Measurements from ENCODE around the gene MED27. TPM values are rescaled to one million over a fixed set of nuclear protein-coding genes. Genes with fewer than 3 reads are reported as not detected.

The MED27 gene
- total RNA-seq, 3 donors from 2014 or later = 14.4 to 20.3 (median 15.8) TPM

DNA sequence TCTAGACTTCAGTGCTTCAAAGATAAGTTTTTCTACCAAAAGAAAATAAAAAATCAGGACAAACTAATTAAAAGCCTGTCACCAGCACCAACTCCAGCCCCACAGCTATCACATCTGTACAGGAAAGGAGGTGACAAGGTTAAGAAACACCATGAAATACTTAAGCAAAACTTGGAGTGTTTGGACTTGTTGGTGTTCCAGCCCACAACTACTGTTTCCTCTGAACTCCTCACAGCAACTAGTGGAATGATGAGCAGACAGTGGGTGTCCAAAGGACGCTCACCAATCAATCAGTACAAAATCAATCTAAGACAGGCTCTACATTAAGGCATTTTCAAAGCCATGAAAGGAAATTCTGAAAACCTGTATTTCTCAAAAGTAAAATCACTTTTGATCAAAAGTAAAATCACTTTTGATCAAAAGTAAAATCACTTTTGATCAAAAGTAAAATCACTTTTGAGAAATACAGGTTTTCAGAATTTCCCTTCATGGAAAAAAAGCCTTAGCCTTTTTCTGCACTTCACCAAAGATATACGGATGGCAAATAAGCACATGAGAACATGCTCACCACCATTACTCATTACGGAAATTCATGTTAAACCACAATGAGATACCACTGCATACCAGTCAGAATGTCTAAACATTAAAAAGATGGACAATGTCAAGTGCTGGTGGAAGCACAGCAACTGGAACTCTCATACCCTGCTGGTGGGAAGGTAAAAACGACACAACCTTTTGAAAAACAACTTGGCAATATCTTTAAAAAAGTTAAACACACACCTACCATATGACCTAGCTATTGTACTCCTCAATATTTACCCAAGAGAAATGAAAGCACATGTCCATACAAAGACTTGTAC is 79.7 kb downstream of the MED27 start:
- no peak for DNase-seq (ENCODE audit: low spot score in 2 of 2)

DNA sequence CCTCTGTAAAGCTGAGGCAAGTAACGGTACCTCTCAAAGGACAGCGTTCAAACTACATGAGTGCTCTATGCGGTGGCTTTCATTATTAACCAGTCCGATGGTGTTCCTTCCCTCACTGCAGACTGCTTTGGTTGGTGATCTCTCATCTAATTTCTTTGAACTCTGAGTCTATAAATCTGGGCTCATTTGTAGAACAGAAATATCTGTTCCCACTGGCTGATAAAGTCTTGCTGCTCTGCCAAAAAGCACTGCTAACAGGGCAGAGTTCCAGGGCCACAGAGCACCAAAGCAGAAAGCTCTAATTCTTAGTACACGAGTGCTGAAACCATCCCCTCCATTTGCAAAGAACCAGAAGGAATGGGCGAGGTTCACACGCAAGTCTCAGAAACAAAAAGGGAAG is 81.9 kb downstream of the MED27 start:
- no peak overlapping the region for H3K4me3 ChIP-seq
- TF ChIP-seq POLR2A (IDR thresholded peaks at IDR 0.05) (no peak), POLR2AphosphoS5 (IDR thresholded peaks at IDR 0.05) (no peak)
- TF ChIP-seq, protein P1, sequence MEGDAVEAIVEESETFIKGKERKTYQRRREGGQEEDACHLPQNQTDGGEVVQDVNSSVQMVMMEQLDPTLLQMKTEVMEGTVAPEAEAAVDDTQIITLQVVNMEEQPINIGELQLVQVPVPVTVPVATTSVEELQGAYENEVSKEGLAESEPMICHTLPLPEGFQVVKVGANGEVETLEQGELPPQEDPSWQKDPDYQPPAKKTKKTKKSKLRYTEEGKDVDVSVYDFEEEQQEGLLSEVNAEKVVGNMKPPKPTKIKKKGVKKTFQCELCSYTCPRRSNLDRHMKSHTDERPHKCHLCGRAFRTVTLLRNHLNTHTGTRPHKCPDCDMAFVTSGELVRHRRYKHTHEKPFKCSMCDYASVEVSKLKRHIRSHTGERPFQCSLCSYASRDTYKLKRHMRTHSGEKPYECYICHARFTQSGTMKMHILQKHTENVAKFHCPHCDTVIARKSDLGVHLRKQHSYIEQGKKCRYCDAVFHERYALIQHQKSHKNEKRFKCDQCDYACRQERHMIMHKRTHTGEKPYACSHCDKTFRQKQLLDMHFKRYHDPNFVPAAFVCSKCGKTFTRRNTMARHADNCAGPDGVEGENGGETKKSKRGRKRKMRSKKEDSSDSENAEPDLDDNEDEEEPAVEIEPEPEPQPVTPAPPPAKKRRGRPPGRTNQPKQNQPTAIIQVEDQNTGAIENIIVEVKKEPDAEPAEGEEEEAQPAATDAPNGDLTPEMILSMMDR (IDR thresholded peaks at IDR 0.05) = no peak
- no peaks in the 10 kb centered on the region for H3K9me3 ChIP-seq
- intact Hi-C loops (cut with DNase I; ENCODE audit: low total_unique reads) = no loop called here
- DNase-seq (ENCODE audit: low spot score in 2 of 2) = no peak
- H3K4me1 ChIP-seq = no peaks in the 10 kb centered on the region
- no peaks in the 10 kb centered on the region for H3K27me3 ChIP-seq
- no peak overlapping the region for H3K27ac ChIP-seq
- no peaks in the 10 kb centered on the region for H3K36me3 ChIP-seq

More for the DNA sequence above, 79.7 kb downstream of the MED27 start:
- no peak overlapping the region for H3K4me3 ChIP-seq
- no peaks in the 10 kb centered on the region for H3K27me3 ChIP-seq
- H3K27ac ChIP-seq = no peak overlapping the region
- H3K36me3 ChIP-seq = no peaks in the 10 kb centered on the region
- intact Hi-C loops (cut with DNase I; ENCODE audit: low total_unique reads) = no loop called here
- H3K4me1 ChIP-seq = no peaks in the 10 kb centered on the region
- H3K9me3 ChIP-seq = no peaks in the 10 kb centered on the region
- TF ChIP-seq POLR2AphosphoS5 (IDR thresholded peaks at IDR 0.05) (no peak), POLR2A (IDR thresholded peaks at IDR 0.05) (no peak)
- TF ChIP-seq, protein P1 (IDR thresholded peaks at IDR 0.05) = no peak

DNA sequence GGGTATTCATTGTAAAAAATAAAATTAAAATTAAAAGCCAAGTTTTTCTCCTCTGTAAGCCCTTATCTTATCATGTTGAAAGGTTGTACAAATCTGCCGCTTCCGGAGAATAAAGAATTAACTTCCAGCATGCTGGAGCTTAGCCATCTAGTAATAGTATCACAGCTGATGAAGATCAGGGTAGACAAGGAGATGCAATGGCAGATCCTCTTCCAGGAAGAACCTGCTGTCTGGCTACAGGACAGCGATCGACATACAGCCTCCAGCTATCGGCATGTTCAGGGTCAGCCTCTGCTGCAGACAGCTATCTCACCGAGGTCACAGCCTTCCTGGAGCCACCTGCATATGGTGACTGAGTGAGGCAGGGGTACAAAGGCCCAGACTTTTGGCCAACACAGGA is 82.6 kb downstream of the MED27 start:
- Histone ChIP-seq H3K36me3 (no peaks in the 10 kb centered on the region), H3K4me3 (no peak overlapping the region), H3K27me3 (no peaks in the 10 kb centered on the region), H3K9me3 (no peaks in the 10 kb centered on the region), H3K27ac (no peak overlapping the region), H3K4me1 (no peaks in the 10 kb centered on the region)
- DNase-seq (ENCODE audit: low spot score in 2 of 2) = no peak
- intact Hi-C loops (cut with DNase I; ENCODE audit: low total_unique reads) = no loop called here
- TF ChIP-seq POLR2A (IDR thresholded peaks at IDR 0.05) (no peak), POLR2AphosphoS5 (IDR thresholded peaks at IDR 0.05) (no peak)
- TF ChIP-seq, protein P1 (IDR thresholded peaks at IDR 0.05) = no peak

DNA sequence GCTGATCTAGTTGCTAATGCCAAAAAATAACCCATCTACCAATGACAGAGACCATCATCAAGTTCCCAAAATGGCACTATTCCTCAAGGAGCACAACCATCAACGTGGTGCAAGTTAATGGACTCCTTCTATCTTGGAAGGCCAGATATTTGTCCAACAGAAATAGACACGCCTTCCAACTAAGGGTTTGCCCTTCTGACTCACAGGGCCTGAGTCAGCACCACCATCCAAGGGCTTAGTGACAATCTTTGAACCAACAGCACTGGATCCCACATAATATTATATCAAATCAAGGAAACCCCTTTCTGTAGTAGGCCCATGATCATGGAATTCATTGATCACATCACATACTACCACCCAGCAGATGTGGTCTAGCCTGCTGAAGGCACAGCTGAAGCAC is 84.3 kb downstream of the MED27 start:
- Histone ChIP-seq H3K4me1 (no peaks in the 10 kb centered on the region), H3K4me3 (no peak overlapping the region), H3K9me3 (no peaks in the 10 kb centered on the region), H3K36me3 (no peaks in the 10 kb centered on the region), H3K27ac (no peak overlapping the region), H3K27me3 (no peaks in the 10 kb centered on the region)
- DNase-seq (ENCODE audit: low spot score in 2 of 2) = no peak
- intact Hi-C loops (cut with DNase I; ENCODE audit: low total_unique reads) = no loop called here
- no peak for TF ChIP-seq POLR2AphosphoS5 (IDR thresholded peaks at IDR 0.05)
- TF ChIP-seq, protein P1 (IDR thresholded peaks at IDR 0.05) = no peak
- no peak for TF ChIP-seq POLR2A (IDR thresholded peaks at IDR 0.05)

DNA sequence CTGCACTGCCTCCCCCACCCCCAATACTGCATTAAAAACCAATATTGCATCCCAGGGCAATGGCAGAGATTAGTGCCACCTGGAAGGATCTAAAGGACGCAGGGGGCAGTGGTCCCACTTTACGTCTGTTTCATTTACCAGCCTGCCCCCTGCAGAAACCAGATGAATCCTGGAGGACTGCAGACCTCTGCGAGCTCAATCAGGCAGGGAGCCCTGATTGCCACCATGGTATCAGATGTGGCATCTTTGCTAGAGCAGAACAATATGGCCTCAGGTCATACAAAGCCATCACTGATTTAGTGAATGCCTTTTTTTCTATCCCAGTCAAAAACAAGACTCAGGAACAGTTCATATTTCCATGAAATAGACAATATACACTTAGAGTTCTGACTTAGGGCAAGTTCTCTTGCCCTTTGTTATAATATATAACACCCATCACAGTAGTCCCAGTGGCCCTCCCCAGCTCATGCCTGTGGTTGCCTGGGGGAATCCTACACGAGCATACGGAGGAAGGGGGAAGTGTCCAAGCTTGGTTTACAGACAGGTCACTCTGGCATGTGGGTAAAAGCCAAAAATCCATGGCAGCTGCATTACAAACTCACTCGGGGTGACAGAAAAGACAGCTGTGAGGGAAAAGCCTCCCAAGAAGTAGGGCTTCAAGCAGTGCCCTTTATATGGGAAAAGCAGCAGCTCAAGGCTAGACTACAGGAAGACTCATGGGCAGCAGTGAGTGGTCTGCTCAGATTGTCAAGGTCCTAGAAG is 85.1 kb downstream of the MED27 start:
- Histone ChIP-seq H3K36me3 (no peaks in the 10 kb centered on the region), H3K4me3 (no peak overlapping the region), H3K9me3 (no peaks in the 10 kb centered on the region), H3K27me3 (no peaks in the 10 kb centered on the region), H3K4me1 (no peaks in the 10 kb centered on the region), H3K27ac (no peak overlapping the region)
- intact Hi-C loops (cut with DNase I; ENCODE audit: low total_unique reads) = no loop called here
- DNase-seq (ENCODE audit: low spot score in 2 of 2) = no peak
- TF ChIP-seq POLR2AphosphoS5 (IDR thresholded peaks at IDR 0.05) = no peak
- TF ChIP-seq, protein P1 (IDR thresholded peaks at IDR 0.05) = no peak
- TF ChIP-seq POLR2A (IDR thresholded peaks at IDR 0.05) = no peak
